DMS114 treated with DMSO at 0.1 percent for 48 hours (cell line): ENCODE data around the gene GABRG3.
"Not testable (repeated sequence)": the region's sequence is repeated elsewhere in the genome, so short reads cannot be mapped to it uniquely, and the experiment has no call there.

Experiments used
- DNase-seq: peaks from one replicate; lab custom pipeline; 2025; ENCODE audit not compliant: unreplicated experiment; lab: John Stamatoyannopoulos, UW

Gene GABRG3

GRCh38 chr15:27175472-27176153 lies 204.6 kb downstream of the GABRG3 start:
- DNase-seq, result no peak

DNA sequence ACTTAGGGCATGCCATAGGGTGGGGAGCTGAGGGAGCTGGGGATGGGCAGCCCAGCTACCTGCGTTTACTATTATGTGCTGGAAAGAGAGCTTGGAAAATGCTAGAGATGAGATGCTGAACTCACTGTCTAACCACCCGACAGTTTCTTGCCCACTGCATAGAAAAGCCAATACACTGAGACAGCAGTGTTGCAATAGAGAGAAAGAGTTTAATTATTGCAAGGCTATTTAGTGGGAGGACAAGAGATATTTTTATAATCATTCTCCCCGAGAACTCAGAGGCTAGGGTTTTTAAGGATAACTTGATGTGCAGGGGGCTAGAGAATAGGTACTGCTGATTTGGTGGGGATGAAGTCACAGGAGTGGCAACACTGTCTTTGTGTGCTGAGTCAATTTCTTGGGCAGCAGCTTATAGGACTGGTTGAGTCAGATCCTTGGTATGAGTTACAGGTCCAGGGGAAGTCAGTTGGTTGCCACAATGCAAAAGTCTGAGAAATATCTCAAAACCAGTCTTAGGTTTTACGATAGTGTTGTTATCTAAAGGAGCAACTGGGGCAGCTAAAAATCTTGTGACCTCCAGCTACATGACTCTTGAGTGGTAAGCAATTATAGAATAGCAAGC lies 205.9 kb downstream of the GABRG3 start:
- DNase-seq, result no peak

DNA sequence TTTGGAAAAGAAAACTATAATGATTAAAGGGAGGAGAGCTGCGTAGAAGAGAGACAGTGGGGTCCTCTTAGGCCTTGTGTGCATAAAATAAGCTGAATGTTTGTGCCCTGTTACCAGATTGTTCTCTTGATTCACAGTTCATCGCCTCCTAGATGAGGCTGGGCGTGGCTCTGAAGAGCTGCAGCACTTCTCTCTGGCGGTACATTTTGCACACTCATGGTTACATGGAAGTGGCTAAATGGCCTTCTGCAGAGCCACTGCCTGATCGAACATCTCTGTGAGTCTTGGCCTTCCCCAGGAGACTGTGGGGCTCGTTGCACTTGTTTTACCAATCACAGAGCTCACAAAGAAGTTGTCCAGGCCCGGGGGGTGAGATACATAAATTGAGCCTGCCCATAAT lies 208.8 kb downstream of the GABRG3 start:
- no peak for DNase-seq

GRCh38 chr15:27182561-27183110 lies 211.7 kb downstream of the GABRG3 start:
- no peak for DNase-seq

- no peak for DNase-seq
Observed at GRCh38 chr15:27183201-27183600, 212.2 kb downstream of the GABRG3 start.

GRCh38 chr15:27191515-27191914 lies 220.5 kb downstream of the GABRG3 start:
- not testable (repeated sequence) for DNase-seq

DNA sequence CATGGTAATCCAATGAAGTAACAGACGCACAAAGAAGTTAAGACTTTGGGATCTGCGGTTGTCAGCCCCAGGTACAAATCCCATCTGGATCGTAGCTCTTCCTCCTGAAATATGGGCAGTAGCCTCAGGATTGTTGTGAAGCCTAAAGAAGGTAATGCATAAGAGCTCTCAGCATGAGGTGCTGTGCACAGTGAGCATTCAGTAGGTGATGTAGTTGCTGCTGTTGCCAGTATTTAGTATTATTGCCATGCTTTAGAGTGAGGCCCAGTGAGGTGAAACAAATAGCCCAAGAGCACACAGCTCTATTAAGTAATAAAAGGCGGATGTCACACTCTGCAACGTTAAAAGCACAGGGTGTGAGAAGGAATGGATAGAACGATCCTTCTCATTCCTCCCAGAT lies 225.7 kb downstream of the GABRG3 start:
- no peak for DNase-seq

DNA sequence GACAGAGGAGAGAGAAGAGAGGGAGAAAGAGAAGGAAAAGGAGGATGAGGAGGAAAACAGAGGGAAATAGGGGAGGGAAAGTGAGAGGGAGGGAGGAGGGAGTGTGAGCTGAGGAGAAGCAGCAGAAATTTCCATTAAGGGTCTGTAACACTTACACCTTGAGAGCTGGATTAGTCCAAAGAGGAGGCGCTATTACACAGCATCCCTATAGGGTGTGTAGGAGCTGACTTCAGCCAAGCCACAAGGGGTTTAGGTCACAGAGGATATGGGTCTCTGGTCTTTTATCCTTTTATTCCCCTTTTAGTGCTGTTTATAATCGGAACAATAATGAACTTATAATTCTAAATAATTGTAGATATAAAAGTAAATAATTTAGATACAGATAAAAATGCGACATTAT lies 230.4 kb downstream of the GABRG3 start:
- DNase-seq, result no peak

- no peak for DNase-seq
Observed at GRCh38 chr15:27210176-27210575, 239.2 kb downstream of the GABRG3 start.

DNA sequence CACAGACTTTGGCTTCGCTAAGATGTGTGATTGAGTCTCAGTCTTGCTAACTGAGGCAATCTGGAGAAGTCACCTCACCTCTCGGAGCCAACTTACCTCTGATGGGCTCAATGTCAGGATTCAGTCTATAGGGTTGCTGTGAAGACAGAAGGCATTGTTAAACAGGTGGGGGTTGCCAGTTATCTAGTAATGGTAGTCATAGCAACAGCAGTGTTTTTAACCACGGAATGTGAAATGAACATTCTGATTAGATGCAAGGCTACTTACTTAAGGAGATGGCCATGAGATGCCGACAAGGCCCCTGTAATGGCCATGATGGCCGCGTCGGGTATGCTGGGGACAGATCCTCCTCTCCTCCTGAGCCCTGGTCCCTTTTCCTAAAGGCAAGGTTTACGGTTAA lies 243.1 kb downstream of the GABRG3 start:
- no peak for DNase-seq

GRCh38 chr15:27214961-27215360 lies 244.0 kb downstream of the GABRG3 start:
- DNase-seq, result no peak

DNA sequence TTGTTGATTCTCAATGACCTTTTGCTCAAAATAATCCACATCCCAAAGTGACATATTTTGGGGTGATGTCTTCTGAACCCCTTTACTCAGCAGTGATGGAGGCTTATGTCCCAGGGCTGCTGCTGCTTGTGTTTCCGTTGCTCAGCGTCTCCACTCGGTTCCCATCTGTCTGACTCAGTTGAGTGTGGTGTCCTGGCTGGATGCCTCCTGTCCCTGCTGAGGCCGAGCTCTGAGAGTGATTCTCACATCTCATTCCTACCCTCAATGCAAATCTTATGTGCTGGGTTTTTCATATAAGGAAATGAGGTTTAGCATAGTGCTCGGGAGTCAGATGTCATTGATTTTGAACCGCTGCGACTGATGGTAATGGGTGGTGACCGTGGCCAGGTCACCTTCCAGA lies 247.4 kb downstream of the GABRG3 start:
- no peak for DNase-seq

DNA sequence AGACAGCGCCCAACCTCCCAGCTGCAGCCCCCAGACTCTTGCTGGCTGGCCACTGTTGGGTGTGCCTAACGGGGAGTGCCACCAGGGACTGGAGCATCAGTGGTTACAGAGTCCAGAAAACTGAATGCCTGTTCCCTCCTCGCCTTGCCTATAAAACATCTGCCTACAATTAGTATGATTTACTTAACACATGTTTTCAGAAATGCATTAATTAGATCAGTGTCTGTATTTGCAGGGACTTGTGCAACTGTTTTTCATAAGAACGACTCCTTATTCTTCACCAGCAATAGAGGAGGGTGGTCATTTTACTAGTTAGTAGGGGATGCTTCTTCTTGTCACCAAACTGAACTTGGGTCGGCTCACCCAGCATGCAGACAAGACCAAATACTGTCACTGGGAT lies 248.7 kb downstream of the GABRG3 start:
- no peak for DNase-seq

- DNase-seq, result no peak
Observed at GRCh38 chr15:27220199-27220598, 249.2 kb downstream of the GABRG3 start.

GRCh38 chr15:27222479-27222878 lies 251.5 kb downstream of the GABRG3 start:
- no peak for DNase-seq

DNA sequence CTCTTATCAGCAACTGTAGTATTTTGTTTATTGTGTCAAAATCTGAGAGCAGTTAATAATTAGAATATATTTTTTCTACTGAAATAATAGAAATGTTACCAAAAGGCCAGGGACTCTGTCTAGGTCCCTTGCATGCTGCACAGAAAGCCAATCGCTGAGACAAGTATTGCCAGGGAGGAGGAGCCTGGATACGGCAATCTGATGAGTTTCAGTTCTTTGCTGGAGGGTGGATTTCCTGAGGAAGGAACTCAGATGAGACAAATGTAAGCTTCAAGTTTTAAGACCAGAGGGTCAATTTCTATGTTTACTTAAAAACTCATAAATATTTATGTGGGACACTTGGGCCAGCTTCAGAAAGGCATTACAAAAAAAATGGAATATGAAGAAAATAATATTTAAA lies 252.2 kb downstream of the GABRG3 start:
- no peak for DNase-seq

- no peak for DNase-seq
Observed at GRCh38 chr15:27231811-27232210, 260.8 kb downstream of the GABRG3 start.

- no peak for DNase-seq
Observed at GRCh38 chr15:27232876-27233275, 261.9 kb downstream of the GABRG3 start.

- no peak for DNase-seq
Observed at GRCh38 chr15:27234593-27234992, 263.6 kb downstream of the GABRG3 start.

DNA sequence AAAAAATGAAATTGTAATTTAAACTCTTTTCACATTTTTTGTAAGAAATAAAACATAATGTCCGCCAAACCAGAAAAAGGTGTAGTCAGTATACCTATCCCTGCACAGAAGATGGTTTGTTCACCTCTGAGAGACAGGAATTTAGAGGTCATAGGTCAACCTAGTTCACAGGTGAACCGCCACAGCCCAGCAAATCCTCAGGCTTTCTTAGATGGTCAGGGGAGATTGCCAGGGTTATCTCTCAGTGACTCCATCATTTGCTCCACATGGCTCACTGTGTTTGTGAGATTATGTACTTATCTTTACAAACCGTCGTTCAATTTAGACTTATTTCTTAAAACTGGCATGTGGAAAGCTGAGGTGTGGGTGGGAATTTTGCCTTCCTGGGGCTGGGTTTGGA lies 264.2 kb downstream of the GABRG3 start:
- no peak for DNase-seq

DNA sequence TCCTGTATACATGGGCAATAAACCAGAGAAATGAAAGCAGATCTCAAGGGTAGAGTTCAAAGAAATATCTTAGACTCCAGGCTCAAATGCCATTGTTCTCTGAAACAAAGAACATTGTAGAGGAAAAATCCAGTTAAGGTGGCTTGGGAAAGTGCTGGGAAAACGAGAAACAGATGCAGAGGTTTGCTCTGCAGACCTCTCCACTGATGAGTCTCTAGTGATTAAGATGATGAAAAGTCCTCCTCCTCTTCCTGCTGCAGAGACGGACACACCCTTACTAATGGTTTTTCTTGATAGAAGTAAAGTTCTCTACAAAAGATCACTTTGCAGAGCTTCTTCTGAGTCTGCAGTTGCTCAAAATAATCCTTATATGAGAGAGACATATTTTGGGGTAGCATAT lies 264.7 kb downstream of the GABRG3 start:
- DNase-seq, result no peak

GRCh38 chr15:27237319-27237939 lies 266.4 kb downstream of the GABRG3 start:
- DNase-seq, result no peak
